Stimulated activated CD4-positive, alpha-beta T cell treated with anti-CD3 and anti-CD28 coated beads, Interleukin-4, amount 100 ng/mL, for 24 hours (primary cell): ENCODE measurements around the gene ARHGEF7.

ENCODE experiments used
- DNase-seq: peaks from one replicate; pipeline ENCODE4 v3.0.0-alpha.2; 2020

The ARHGEF7 gene

DNA sequence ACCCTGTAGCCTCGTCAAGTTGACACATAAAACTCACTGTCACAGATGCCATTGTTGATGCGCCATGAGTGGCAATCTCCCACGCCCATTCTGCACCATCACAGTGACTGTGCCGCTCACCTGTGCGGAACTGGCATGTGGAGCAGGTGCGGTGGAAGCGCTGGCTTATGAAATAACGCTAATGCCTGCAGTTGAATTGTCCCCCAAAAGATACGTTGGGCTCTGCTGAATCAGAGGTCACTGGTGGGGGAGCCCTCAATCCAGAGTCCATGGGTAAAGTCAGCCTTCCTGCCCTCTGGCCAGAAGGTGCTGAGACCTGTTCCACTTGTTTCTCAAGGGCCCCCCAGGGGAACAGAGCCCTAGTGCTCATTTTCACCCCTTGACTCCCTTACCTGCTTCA lies 2.9 kb upstream of the ARHGEF7 start:
- no peak for DNase-seq

- DNase-seq: no peak
Observed at GRCh38 chr13:111114362-111115060, 599 bp upstream of the ARHGEF7 start.

DNA sequence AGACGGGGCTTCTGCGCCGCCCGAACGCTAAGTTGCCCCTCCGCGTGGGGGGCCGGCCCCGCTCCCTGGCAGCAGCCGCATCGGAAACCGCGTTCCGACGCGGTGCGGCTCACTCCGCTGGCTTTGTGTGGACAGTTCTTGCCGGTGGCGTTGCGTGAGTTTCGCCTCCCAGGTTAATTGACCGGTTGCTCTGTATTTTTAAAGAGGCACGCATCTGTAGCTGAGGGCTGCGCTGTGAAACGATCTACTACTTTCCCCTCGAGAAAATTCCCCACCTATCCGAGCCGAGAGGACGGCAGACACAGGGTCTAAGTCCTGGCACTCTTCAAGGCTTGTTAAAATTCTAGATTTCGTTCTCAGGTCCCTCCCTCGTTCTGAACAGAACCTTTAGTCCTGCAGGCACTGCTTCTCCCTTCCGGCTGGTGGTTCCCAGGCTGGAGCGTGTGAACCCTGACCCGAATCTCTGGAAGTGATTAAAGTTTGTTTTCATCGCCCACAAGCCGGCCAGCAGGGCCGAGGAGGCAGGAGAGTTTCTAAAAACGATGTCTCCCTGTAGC lies 933 bp downstream of the ARHGEF7 start:
- DNase-seq: no peak

DNA sequence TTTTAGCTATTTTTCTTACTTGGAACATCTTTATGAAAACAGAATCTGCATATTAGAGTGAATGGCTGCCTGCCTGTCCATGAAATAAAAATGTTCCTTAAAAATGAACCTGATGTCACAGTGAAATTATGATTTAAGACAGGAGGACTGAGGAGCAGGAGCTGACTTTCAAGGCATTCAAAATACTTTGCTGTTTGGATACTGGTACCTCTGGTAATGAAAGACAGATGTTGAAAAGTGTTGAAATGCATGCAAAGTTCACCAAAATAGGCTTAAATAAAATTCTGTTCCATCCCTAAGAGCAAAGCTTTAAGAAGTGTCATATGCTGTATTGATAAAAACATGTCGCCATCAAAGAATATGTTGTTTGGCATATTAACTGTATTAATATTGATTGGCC lies 1.7 kb downstream of the ARHGEF7 start:
- no peak for DNase-seq

- no peak for DNase-seq
Observed at GRCh38 chr13:111117289-111117688, 2.2 kb downstream of the ARHGEF7 start.

- DNase-seq: no peak
Observed at GRCh38 chr13:111117961-111118360, 2.9 kb downstream of the ARHGEF7 start.

GRCh38 chr13:111118898-111119607 lies 3.9 kb downstream of the ARHGEF7 start:
- DNase-seq: no peak

GRCh38 chr13:111119966-111120365 lies 4.9 kb downstream of the ARHGEF7 start:
- DNase-seq: no peak

- no peak for DNase-seq
Observed at GRCh38 chr13:111120422-111120821, 5.3 kb downstream of the ARHGEF7 start.

- DNase-seq: no peak
Observed at GRCh38 chr13:111120913-111121312, 5.8 kb downstream of the ARHGEF7 start.

DNA sequence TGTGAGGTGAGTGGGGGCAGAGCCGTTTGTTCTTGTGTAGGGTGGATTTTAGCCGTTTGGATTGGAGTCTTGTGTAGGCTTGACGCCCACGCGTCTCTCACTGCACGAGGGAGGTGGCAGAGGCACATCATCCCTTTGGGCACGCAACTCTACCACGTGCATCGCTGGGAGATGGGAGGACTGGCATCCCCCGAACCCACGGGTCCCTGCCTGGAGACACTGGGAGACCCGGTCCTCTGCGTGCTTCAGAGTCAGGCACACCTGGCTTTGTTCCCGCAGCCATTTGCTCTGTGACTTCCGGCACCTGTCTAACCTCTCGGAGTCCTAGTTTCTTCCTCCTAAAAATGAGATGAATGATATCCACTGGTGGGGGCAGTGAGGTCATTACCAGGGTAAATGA lies 6.4 kb downstream of the ARHGEF7 start:
- DNase-seq: no peak

DNA sequence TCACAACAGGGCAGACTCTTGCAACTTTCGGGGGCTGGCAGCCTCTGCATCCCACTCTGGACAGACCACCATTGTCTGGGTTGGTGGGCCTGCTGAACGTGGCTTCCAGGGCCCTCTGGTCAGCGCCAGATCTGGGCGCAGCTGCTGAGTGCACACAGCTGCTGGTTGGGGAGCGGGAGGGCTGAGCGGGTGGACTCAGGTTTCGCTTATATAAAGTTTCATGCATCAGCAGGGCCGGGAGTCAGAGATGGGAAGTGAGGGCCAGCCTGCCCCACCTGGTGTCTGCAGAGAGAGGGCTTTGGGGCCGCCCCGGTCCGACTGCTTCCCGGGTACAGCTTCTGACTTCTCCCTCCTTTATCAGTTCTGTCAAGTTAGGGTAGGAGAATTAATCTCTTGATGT lies 6.9 kb downstream of the ARHGEF7 start:
- DNase-seq: no peak

- no peak for DNase-seq
Observed at GRCh38 chr13:111122631-111123030, 7.5 kb downstream of the ARHGEF7 start.

DNA sequence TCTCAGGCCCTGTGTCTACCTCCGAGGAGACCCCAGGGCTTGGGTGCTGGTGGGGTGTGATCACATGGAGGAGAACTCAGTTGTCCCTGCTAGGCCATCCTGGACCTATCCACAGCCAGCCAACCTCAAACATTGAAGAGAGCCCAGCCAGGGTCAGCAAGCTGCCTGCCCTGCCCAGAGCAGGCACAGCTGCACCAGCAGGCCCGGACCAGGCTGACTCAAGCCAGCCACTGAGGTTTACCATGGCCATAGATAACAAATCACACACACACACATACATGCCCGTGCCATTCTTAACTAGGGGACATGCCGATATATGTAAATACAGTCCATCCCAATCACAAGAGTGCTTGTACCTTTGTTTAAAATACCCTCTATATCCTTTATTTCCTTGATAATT lies 8.1 kb downstream of the ARHGEF7 start:
- DNase-seq: no peak

DNA sequence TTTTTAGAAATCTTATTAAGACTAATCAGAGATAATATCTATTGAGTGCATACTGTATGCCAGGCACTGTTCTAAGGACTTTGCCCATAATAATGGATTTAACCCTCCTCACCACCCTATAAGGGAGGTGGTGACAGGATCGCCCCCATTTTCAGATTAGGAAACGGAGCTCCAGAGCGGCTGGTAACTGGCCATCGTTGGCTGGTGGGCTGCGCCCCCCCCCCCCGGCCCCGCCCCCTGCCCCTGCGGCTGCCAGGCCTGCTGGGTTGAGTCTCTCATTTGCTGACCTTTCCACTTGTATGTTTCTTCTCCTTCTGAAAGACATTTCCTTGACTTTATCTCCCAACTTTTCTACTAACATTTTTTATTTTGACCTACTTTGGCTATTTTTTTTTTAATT lies 8.5 kb downstream of the ARHGEF7 start:
- DNase-seq: no peak

DNA sequence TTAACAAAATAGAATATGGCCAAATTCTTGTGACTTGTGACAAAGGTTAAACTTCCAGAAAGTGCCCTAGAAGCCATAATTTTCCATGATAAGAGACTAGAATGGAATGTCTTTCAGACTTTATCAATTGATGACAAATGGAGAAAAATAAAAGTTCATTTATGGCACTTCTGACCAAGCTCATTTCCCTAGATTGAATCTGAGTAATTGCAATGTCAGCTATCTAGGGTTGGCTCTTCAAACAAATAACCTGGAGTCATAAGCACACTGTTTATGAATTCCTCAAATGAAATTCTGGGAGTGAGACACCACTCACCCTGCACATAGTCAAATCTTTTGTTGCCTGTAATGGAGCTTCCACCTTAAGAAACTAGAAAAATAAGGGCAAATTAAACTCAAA lies 11.4 kb downstream of the ARHGEF7 start:
- DNase-seq: no peak

GRCh38 chr13:111129465-111130115 lies 14.5 kb downstream of the ARHGEF7 start:
- no peak for DNase-seq

- DNase-seq: no peak
Observed at GRCh38 chr13:111130116-111130508, 15.0 kb downstream of the ARHGEF7 start.

DNA sequence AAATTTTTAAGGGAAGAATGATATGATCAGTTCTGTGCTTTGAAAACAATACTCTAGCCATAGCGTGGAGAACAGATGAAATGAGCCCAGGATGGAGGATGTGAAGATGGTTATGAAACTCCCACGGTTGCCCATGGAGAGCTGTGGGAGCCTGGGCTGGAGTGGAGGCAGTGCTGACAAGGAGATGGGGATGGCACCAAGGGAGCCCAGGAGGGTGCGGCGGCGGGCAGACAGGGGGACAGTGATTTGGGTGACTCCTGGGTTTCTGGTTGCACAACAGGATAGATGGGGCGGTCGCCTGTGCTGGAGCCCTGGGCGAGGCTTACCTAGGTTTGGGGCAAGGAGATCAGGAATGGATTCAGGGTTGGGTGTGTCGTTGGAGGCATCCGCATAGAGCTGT lies 15.9 kb downstream of the ARHGEF7 start:
- no peak for DNase-seq

DNA sequence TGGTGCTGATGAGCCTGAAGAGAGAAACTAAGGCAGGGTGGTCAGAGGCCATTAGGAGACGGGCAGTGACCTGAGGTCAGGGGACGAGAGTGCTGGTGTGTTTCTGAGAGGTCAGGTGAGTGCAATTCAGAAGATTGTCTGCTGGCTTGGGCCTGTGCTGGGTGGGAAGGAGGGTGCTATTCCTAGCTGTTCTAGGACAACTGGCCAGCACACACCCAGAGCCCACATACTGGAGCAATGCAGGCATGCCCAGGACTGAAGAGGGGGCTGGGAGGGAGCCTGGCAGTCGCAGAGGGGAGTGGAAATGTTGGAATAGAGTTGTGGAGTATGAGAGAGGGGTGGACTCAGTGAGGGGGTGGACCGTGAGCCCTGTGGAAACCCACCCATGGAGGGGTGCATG lies 16.5 kb downstream of the ARHGEF7 start:
- no peak for DNase-seq

DNA sequence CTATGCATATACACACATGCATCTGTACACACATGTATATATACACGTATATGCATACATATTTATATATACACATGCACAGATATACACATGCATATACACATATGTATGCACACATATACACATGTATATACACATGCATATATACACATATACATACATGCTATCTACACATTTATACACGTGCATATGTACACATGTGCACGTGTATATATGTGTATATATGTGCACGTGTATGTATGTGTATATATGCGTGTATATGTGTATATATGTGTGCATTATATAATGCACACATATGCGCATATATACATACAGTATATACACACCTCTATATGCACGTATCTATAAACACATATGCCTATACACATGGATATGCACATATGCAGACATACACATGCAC lies 17.8 kb downstream of the ARHGEF7 start:
- DNase-seq: no peak

DNA sequence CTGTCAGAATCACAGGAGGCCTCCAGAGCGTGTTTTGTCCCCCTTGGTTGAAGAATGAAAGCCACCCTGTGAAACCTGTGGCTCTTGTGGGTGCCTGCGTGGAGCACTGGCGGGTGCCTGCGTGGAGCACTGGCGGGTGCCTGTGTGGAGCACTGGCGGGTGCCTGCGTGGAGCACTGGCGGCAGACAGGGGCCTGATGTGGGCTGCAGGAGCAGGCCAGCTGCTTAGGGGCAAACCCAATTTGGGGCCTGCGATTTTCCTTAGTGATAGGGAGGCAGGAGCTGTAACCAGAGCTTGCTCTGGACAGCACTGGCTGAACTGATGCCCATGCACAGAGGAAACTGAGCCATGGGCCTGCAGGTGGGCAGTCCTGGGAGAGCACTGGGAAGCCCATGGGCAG lies 24.3 kb downstream of the ARHGEF7 start:
- DNase-seq: no peak

- DNase-seq: no peak
Observed at GRCh38 chr13:111139873-111140561, 24.9 kb downstream of the ARHGEF7 start.
